Subcutaneous abdominal adipose tissue (tissue), 5 donors: ENCODE measurements around the gene PER2.

Experiments
- H3K27ac ChIP-seq: one replicate; pipeline ENCODE4 v1.7.0; 2013; ENCODE audit warnings: low read depth, mild to moderate bottlenecking, inconsistent platforms, low read length, moderate library complexity
- H3K27me3 ChIP-seq, 5 donors: one replicate each; pipeline ENCODE4 v1.7.0; 2013; ENCODE audit warnings: low read length in 5 of 5, inconsistent platforms in 1 of 5; ENCODE audit not compliant: control insufficient read depth in 5 of 5, insufficient read depth in 4 of 5
- H3K36me3 ChIP-seq, 5 donors: one replicate each; pipeline ENCODE4 v1.7.0; 2013; ENCODE audit warnings: low read length in 5 of 5; ENCODE audit not compliant: control insufficient read depth in 5 of 5, insufficient read depth in 5 of 5
- H3K4me1 ChIP-seq, 5 donors: one replicate each; pipeline ENCODE4 v1.7.0; 2013; ENCODE audit warnings: low read length in 5 of 5, mild to moderate bottlenecking in 3 of 5, moderate library complexity in 1 of 5; ENCODE audit not compliant: control insufficient read depth in 5 of 5, insufficient read depth in 5 of 5
- H3K4me3 ChIP-seq, 5 donors: one replicate each; pipeline ENCODE4 v1.7.0; 2013; ENCODE audit warnings: low read length in 5 of 5, low read depth in 1 of 5
- H3K9ac ChIP-seq, 5 donors: one replicate each; pipeline ENCODE4 v1.7.0; 2013; ENCODE audit warnings: low read length in 5 of 5, mild to moderate bottlenecking in 4 of 5, moderate library complexity in 3 of 5
- H3K9me3 ChIP-seq, 5 donors: one replicate each; pipeline ENCODE4 v1.7.0; 2013; ENCODE audit warnings: low read length in 5 of 5; ENCODE audit not compliant: control insufficient read depth in 5 of 5
- donor health status: healthy.
- donor health status: healthy.
- donor health status: healthy.
- donor health status: healthy.
- donor health status: healthy.

The PER2 gene

DNA sequence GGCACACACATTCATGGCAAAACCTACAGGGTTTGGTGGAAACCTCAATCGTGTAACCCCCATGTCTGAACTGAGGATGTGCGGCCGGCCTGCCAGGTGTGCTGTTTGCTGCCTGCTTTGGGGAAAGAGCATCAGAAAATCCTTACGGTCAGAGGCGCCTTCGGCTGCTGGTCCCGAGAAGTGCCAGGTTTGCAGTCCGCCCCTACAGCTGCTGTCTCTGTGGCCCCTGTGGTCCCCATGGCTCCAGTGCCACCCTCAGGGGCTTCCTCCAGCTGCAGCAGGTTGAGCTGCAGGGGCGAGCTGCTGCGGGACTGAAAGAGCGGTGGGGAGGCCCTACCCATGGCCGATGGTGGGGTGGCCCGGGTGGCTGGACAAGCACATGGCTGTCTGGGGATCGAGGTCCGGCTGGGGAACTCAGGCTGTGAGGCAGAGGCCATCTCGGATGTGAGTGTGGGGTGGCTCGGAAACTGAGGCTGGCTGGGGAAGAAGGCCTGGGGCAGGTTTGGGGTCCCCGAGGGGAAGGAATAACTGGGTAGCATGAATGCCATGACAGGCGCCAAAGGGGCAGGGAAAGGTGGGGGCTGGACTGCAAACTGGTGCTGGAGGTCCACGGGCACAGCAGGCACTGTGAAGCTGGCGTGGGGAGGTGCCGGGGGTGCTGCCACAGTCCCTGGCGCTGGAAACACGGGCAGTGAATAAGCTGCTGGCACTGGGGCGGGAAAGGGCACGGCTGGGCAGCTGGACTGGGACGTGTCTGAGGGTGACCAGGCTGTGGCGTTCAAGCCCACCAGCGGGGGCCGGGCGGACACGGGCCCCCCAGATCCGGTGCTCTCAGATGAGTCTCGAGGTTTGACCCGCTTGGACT, 35.4 kb downstream of the PER2 start:
- no peak overlapping the region for H3K27ac ChIP-seq
- no peaks in the 10 kb centered on the region for H3K27me3 ChIP-seq
- peaks cover 6 to 89% (median 79%) of the 10 kb centered on the region in 5 donors for H3K36me3 ChIP-seq
- H3K4me3 ChIP-seq: no peak overlapping the region
- no peak overlapping the region for H3K9ac ChIP-seq
- H3K9me3 ChIP-seq: no peaks in the 10 kb centered on the region
- peaks cover 0 to 3% (median 0%) of the 10 kb centered on the region in 5 donors for H3K4me1 ChIP-seq

DNA sequence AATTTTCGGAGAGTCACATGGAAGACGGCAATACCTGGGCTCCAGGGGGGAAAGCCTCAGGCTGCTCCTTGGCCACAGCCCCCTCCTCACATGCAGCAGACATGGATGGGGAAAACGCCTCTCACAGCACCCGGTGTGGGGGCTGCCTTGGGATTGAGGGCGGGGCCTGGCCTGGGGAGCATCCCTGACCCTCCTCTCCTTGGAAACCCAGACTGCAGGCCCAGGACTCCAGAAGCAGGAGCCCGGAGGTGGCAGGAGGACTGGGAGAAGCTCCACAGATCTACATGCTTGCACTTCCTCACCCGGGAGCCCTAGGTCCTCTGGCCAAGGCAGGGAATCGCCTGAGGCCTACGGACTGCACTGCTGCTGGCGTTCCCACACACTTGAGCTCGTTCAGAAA, 36.4 kb downstream of the PER2 start:
- H3K4me3 ChIP-seq: no peak overlapping the region
- peaks cover 0 to 5% (median 0%) of the 10 kb centered on the region in 5 donors for H3K4me1 ChIP-seq
- no peak overlapping the region for H3K27ac ChIP-seq
- no peaks in the 10 kb centered on the region for H3K9me3 ChIP-seq
- H3K27me3 ChIP-seq: no peaks in the 10 kb centered on the region
- H3K36me3 ChIP-seq: peaks cover 7 to 92% (median 82%) of the 10 kb centered on the region in 5 donors
- no peak overlapping the region for H3K9ac ChIP-seq

DNA sequence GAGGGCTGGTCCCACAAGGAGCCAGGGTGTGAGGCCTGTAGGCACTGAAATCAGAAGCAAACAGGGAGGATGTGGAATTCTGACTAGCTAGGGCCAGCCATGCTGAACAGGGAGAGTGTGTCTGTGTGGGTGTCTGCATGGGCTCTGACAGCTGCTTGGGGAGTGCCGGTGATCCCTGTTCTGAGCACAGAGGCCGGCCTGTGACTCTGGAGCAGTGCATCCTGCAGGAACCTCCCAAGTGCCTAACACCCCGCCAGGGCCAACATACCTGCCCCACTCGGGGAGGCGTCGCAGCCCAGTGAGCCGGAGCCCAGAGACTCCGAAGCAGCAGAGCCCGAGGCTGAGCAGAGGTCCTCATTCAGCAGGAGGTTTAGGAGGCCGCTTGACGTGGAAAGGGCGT, 37.1 kb downstream of the PER2 start:
- Histone ChIP-seq H3K36me3 (peaks cover 9 to 88% (median 78%) of the 10 kb centered on the region in 5 donors), H3K27ac (no peak overlapping the region), H3K27me3 (no peaks in the 10 kb centered on the region), H3K4me1 (peaks cover 0 to 5% (median 0%) of the 10 kb centered on the region in 5 donors), H3K9me3 (no peaks in the 10 kb centered on the region), H3K9ac (no peak overlapping the region), H3K4me3 (no peak overlapping the region)

DNA sequence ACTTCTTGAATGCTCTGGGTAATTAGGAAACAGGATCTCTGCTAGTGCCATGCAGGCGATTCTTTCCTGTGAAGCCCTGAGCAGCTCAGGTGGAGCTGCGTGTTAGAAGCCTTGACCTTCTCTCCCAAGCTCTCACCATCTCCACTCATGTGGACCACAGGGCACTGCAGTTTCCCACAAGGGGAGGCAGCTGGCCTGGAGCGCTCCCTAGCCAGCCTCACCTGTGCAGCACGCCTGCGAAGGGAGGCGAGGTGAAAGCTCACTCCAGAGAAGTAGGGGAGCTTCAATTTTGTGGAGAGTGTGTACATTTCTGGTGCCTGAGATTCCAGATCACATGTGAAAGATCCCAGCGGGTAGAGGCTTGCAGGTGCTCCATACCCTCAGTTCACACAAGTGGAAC, 37.5 kb downstream of the PER2 start:
- Histone ChIP-seq H3K27ac (no peak overlapping the region), H3K9ac (no peak overlapping the region), H3K9me3 (no peaks in the 10 kb centered on the region), H3K36me3 (peaks cover 9 to 88% (median 77%) of the 10 kb centered on the region in 5 donors), H3K27me3 (no peaks in the 10 kb centered on the region), H3K4me1 (peaks cover 0 to 5% (median 0%) of the 10 kb centered on the region in 5 donors), H3K4me3 (no peak overlapping the region)

DNA sequence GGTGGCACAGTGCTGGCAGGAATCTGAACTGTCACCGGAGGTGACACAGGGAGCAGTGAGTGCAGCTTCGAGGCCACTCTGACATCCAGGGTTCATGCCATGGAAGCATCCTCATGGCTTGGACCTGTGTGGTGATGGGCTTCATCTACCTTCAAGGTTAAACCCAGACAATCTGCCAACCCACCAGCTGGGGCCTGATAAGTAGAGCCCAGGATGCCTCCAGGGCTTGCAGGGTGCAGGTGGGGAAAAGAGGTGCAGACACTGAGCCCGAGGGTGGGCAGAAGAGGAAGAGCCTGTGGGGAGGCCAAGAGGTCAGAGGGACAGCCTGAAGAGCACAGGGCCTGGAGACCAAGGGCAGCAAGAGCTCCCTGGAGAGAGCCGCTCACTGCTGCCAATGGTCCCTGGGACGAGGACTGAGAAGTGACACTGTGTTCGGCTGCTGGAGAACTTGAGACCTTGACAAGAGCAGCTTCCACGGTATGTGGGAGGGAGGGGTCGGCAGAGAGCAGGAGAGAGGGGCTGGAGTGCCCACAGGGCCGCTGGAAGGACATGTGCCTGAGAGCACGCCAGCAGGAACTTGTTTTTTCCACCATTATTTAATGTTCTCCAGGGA, 40.5 kb downstream of the PER2 start:
- H3K9ac ChIP-seq: no peak overlapping the region
- H3K9me3 ChIP-seq: no peaks in the 10 kb centered on the region
- no peak overlapping the region for H3K27ac ChIP-seq
- H3K36me3 ChIP-seq: peaks cover 7 to 73% (median 62%) of the 10 kb centered on the region in 5 donors
- H3K27me3 ChIP-seq: no peaks in the 10 kb centered on the region
- H3K4me1 ChIP-seq: peaks cover 2 to 12% (median 7%) of the 10 kb centered on the region in 5 donors
- no peak overlapping the region for H3K4me3 ChIP-seq

DNA sequence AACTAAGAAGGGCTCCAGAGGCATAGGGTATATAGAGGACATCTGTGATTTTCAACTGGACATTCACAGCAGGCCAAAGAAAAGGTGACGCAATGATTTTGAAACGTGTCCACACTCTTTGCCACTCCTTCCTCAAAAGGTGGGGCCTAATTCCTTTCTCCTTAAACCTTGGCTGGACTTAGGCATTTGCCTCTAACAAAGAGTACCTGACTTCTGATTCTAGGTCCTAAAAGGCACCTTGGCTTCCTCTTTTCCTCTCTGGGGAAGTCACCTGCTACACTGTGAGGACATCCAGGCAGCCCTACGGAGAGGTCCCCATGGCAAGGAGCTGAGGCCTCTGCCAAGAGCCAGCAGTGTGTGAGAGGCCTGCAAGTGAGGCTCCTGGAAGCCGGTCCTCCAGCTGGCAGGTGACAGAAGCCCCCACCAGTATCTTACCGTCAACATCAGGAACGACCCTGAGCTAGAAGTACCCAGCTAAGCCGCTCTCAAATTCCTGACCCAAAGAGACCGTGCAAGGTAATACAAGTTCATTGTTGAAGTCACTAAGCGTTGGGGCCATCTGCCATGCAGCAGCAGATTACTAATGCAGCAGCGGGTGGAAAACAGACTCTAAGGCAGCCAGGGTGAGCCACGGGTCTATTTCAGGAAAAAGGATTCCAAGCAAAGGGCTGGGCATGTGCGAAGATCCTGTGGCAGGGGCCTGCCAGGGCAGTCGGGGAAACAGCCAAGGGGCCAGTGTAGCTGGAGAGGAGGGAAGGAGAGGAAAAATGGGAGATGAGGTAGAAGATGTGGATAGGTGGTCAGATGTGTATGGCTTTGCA, 41.2 kb downstream of the PER2 start:
- H3K9ac ChIP-seq: no peak overlapping the region
- no peak overlapping the region for H3K4me3 ChIP-seq
- H3K9me3 ChIP-seq: peaks cover 0 to 3% (median 0%) of the 10 kb centered on the region in 5 donors
- H3K4me1 ChIP-seq: peaks cover 8 to 19% (median 14%) of the 10 kb centered on the region in 5 donors
- H3K27me3 ChIP-seq: no peaks in the 10 kb centered on the region
- no peak overlapping the region for H3K27ac ChIP-seq
- peaks cover 7 to 66% (median 55%) of the 10 kb centered on the region in 5 donors for H3K36me3 ChIP-seq

DNA sequence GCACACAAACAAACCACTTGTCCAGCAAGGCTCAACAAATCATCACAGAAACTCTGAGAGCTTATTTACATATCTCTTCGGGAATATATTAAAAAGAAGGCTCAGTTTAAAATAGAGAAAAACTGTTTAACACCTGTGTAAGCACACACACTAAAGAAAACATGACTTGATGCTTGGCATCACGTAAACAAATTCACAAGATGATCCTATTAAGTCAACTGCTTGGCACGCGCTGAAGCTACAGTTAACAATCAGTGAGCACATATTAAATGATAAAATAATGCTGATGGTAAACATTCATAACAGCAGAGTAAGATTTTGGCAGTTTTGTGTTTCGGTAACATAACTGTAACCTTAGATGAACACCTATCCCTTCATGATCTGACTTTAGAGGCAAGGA, 44.3 kb downstream of the PER2 start:
- H3K4me1 ChIP-seq: peaks cover 8 to 36% (median 19%) of the 10 kb centered on the region in 5 donors
- peaks cover 7 to 37% (median 30%) of the 10 kb centered on the region in 5 donors for H3K36me3 ChIP-seq

DNA sequence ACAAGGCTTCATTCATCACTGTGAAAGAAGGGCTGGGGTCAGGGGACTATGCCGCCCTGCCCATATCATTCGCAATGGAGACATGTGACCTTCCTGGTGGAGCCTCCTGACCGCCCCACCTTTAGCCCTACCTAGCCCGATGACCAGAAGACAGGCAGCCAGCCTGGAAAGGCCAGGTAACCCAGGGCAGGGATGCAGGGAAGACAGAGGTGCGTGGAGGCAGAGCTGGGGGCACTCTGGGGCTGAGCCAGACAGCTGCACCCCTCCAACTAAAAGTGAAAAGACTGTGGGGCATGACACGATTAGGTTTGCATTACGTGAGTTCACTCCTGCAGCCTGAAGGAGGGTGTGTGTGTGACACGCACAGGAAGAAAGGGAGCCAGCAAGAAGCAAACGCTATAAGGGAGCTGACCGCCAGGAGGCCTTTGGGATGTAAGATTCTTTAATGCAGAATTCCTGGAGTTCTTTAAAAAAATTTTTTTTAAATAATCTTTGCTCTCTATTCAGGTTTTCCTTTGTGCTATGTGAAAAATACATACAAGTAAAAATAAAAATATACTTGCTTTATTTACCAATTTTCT, 44.8 kb downstream of the PER2 start:
- Histone ChIP-seq H3K4me3 (no peak overlapping the region), H3K4me1 (peaks cover 8 to 41% (median 24%) of the 10 kb centered on the region in 5 donors), H3K9me3 (peaks cover 0 to 3% (median 0%) of the 10 kb centered on the region in 5 donors), H3K27me3 (peaks cover 0 to 10% (median 4%) of the 10 kb centered on the region in 5 donors), H3K9ac (no peak overlapping the region), H3K27ac (no peak overlapping the region), H3K36me3 (peaks cover 7 to 35% (median 30%) of the 10 kb centered on the region in 5 donors)

More for the DNA sequence above, 44.3 kb downstream of the PER2 start:
- Histone ChIP-seq H3K9ac (no peak overlapping the region), H3K4me3 (no peak overlapping the region), H3K27me3 (peaks cover 0 to 7% (median 0%) of the 10 kb centered on the region in 5 donors), H3K9me3 (peaks cover 0 to 3% (median 0%) of the 10 kb centered on the region in 5 donors), H3K27ac (no peak overlapping the region)

DNA sequence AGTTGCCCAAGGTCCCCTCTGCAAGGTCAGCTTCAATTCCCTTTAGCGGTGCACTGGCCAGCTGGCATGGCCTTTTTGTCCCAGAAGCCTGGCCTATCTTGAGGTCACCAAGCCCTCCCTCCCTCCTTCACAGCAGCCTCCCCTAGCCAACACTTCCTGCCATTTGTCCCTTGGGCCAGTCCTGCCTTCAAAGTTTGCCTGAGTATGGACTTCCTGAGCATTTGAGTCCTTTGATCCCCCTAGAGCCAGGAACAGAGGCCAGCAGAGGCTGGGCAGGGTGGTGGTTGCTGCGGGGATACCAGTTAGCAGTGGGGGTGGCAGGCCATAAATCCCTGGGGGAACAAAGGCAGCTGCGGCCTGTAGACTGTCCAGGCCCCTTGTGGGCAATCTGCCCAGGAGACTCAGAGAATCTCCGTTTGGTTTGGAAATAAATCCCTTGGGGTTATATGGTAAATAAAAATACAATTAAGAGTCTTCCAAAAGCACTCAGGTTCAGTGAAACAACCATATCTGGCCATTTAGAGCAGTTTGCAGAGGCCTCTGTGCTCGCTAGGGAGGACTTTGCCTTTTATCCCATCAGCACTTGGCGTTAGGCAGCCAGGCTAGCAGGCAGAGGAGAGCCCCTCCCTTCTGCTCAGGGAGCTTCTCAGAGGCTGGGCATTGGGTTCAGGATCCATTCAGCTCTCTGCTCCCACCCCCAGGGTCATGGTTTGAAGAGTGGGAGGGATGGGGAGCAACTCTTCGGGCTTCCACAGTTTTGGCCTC, 45.5 kb downstream of the PER2 start:
- H3K27me3 ChIP-seq: peaks cover 0 to 13% (median 4%) of the 10 kb centered on the region in 5 donors
- H3K9ac ChIP-seq: no peak overlapping the region
- peaks cover 0 to 3% (median 0%) of the 10 kb centered on the region in 5 donors for H3K9me3 ChIP-seq
- peak overlapping the region in 1 of 5 donors; percentile 29 for H3K4me3 ChIP-seq
- no peak overlapping the region for H3K27ac ChIP-seq
- H3K36me3 ChIP-seq: peaks cover 7 to 31% (median 27%) of the 10 kb centered on the region in 5 donors
- H3K4me1 ChIP-seq: peaks cover 8 to 37% (median 24%) of the 10 kb centered on the region in 5 donors
